ENCODE results near the gene C14orf93. TPM values are rescaled to one million over a fixed set of nuclear protein-coding genes. Genes with fewer than 3 reads are reported as not detected.

C14orf93 gene
- total RNA-seq, 1 experiment from 2014 or later: 8.2 TPM

DNA sequence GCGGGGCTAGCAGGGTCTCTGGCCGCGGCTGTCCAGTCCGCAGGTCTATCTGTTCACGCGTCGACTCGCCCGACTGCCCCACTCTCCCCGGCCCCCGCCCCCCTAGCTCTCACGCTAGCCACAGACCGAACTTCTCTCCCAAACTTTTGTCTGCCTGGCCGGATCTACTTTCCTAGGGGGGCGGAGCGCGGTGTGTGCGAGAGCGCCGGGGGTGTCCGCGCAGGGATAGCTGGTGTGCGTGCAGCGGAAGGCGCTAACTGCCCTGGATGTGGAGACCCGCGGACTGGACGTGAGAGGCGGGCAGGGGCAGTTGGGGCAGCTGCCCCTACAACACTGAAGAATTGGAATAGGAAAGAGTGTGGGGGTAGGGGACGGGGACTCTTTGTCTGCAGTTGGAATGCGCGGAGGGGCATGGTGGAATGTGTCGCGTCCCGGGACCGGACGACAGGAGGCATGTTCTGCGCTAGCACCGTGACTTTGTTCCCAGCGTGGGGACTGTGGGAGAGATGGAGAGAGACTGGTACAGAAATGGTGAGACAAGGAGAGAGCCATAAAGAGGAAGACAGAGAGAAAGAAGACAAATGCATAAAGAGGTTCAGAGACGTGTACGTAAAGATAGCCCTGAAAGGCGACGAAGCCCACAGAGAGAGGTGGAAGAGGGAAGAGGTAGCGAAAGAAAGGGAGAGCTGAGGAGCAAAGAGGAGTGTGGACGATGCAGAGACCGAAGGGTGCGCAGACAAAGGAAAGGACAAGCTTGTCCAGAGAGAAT lies 27.3 kb downstream of the C14orf93 start, which contains the start of gene AJUBA:
AJUBA (minus strand) TSS at position 75 of the 769 bp plus-strand sequence. CDS start 285 bp downstream, outside the sequence.
- in situ Hi-C loops (cut with HindIII; ENCODE audit: low pct_unique_long_range_greater_than_20kb, low sequenced_read_pairs): no loop called here
- peak; percentile 88 for DNase-seq (ENCODE audit: low read depth, low spot score)

DNA sequence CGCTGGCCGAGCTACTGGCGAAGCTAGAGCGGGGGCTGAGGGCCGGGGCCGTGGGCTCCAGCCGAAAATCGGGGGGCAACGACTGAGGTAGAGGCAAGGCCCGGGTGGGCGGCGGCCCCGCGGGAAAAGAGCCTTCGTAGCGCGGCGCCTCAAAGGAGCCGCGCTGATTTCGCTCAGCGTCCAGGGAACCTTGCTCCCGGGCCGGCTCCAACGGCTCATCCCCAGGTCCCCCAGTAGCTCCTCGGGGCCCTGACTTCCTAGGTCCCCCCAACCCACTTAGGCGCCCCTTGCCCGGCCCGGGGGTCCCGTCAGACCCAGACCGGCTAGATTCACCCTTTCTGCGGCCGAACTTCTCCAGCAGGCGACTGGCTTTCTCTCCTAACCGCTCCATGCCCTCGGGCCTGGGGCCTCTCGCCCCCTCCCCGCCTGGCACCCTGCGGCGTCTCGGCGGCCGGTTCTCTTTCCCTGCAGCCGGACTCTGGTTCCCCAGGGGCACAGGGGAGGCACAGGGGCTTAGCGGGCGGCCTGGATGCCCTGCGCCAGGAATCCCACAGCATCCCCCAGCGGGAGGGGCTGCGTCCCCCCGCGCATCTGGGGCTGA lies 28.0 kb downstream of the C14orf93 start:
- in situ Hi-C loops (cut with HindIII; ENCODE audit: low pct_unique_long_range_greater_than_20kb, low sequenced_read_pairs): no loop called here

DNA sequence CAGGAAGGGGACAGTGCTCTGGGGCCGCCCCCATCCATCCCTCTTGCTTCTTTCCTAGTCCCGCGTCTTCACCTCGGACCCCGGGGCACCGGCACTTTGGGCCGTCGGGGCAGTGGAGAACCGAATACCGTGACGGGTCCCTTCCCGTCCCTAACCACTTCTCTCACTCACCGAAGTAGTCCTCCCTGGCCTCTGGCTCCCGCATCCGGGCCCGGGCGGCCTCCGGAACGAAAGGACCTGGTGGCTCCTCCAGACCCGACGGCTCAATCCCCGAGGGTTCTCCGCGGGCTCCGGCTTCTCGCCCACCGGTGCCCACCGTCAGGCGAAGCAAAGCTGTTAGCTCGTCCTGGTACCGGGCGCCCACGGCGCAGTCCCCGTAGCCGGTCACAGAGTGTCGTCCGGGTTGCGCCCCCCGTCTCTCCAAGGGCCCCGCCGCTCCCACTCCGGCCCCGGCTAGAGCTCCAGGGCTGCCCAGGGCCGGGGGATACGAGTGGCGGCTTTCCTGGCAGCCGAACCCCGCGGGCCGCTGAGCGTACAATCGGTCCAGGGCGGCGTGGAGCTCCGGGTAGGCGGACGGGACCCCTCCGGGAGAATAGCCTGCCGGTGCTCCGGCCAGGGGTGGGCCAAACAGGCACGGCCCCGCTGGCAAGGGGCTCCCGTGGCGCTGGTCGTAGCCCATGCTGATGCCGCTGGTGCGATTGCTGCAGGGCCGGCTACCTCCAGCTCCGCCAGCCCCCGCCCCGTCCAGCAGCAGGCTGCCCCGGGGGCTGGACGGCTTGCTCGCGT lies 28.7 kb downstream of the C14orf93 start:
- in situ Hi-C loops (cut with HindIII; ENCODE audit: low pct_unique_long_range_greater_than_20kb, low sequenced_read_pairs): no loop called here
- DNase-seq (ENCODE audit: low read depth, low spot score): no peak

More for the DNA sequence above, 28.0 kb downstream of the C14orf93 start:
- DNase-seq (ENCODE audit: low read depth, low spot score): no peak

DNA sequence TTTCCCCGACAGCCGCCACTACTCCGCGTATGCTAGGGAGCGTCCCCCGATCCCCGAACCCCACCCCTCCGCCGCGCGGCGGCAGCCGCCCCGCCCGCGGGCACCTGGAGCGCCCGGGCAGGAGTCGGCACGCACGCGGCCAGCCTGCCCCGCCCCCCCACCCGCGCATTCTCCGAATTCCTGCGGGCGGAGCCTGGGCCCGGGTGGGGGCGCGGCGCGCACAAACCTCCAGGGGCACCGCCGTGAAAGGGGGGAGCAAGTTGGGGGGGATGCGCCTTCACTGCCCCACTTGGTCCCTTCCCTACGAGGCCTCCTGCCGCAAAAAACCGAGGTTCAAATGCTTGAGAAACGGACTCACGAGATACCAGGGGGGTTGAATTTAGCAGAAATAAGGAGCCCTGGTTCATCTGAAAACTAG lies 29.3 kb downstream of the C14orf93 start:
- DNase-seq (ENCODE audit: low read depth, low spot score): no peak
- in situ Hi-C loops (cut with HindIII; ENCODE audit: low pct_unique_long_range_greater_than_20kb, low sequenced_read_pairs): no loop called here

DNA sequence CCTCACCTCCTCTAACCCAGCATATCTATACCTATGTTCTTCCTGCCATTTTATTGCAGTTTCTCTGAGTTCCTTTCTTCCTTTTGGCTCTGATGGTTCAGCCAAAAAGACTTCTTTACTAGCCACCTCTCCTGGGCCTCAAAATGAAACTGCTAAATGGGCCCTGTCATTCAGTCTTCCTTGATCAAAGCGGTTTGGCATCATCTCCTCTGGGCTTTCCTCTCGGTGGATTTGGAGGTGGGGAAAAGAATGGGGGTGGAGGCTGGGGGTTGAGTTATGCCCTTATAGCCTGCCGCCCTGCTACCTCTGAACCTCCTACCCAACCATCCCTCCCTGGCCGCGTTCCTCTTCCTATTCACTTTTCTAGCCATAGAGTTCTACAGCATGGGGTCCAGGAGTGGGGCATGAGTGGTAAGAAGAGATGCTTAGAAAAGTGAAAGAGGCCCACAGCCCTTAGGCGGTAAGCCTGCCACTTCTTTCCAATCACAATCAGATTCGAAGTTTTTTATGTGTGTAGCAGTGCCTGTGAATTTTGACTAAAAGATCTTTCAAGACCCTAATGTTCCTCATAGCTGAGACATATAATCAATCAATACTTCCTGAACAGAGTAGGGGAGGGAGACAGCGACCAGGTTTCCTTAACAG lies 30.1 kb downstream of the C14orf93 start:
- DNase-seq (ENCODE audit: low read depth, low spot score): no peak
- in situ Hi-C loops (cut with HindIII; ENCODE audit: low pct_unique_long_range_greater_than_20kb, low sequenced_read_pairs): no loop called here

DNA sequence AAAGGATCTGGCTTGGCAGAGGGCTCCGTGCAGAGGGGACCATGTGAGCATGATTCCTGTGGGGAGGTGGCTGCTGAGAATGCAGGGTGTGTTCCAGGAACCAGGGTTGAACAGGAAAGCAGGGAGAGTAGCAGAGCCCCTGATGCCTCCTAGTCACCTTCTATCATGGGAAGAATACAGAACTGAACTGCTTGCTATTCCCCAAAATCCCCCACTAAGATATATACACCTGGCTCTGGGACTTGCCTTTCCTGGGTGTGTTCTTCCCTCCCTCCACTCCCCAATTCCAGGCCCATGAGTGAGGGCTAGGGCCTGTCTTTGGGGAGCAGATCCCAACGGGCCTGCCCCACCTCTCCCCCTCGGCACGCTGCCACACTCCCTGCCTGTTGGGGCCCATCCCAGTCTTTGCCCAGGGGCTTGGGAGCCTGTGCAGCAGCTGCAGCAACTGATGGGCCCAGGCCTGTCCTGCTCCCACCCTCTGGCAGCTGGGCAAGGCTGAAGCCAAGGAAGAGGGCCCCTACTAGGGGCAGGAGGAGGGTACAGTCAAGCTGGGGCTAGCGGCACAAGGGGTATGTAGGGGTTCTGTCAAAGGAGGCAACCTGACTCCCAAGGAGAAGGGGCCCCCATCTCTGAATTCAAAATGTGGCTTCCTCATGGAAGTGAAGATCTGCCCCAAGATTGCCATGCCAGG lies 30.8 kb downstream of the C14orf93 start:
- in situ Hi-C loops (cut with HindIII; ENCODE audit: low pct_unique_long_range_greater_than_20kb, low sequenced_read_pairs): no loop called here
- DNase-seq (ENCODE audit: low read depth, low spot score): no peak

DNA sequence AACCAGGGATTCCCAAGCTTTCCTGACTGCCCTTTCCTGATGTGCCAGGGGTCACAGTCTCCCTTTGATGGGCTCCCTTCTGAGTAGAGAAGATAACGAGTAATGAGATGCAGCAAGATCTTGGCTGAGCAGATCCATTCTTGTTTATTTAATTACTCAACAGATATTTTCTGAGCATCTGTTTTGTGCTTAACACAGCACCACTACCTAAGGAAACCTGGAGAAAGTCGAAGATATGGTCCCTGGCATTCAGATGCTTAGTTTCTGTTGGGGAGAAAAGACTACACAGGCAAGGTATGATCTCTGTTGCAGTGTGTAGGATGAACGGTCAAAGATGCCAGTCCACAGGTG lies 31.5 kb downstream of the C14orf93 start:
- no peak for DNase-seq (ENCODE audit: low read depth, low spot score)
- in situ Hi-C loops (cut with HindIII; ENCODE audit: low pct_unique_long_range_greater_than_20kb, low sequenced_read_pairs): no loop called here

DNA sequence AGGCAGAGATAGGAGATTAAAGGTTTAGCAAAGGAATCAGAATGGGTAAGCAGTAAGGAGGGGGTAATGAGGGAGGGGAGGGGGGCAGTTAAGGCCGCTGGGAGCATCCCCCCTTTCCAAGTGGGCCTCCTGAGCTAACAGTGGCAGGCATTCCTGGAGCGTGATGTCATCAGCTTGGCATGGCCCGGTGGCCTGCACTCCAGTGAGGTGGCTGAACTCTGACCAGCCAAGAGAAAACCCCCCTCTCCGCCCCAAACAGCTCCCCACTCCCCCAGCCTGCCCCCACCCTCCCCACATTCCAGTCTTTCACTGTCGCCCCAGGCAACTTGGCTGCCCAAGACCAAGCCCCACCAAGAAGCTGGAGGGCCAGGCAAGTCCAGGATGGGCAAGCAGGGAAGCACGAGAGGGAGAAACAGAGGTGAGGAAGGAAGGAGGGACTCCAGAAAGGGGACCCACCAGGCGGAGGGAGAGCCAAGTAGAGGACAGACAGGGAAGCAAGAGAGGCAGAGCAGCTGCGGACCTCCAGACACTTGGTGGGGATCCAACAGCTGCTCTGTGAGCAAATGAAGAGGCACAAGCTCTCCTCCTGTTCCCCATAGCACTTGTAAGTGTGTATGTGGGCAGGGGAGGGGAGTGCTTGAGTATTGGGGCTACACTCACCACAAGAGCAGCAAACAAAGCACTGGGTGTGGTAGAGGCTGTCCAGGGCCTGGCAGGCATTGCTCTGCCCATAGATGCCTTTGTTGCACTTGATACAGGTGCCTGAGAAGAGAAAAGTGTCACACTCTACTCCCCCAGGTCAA lies 32.1 kb downstream of the C14orf93 start:
- in situ Hi-C loops (cut with HindIII; ENCODE audit: low pct_unique_long_range_greater_than_20kb, low sequenced_read_pairs): no loop called here
- DNase-seq (ENCODE audit: low read depth, low spot score): no peak

DNA sequence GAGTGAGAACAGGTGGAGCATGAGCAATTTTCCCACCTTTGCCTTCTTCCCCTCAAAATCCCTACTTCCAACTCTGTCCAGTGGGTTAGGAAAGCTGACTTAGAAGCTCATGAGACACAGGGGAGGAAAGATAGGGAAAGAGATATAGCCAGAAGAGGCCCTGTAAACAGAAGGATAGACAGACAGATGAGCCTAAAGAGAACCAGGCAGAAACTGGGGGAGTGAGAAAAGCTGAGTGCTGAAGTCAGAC lies 32.6 kb downstream of the C14orf93 start:
- in situ Hi-C loops (cut with HindIII; ENCODE audit: low pct_unique_long_range_greater_than_20kb, low sequenced_read_pairs): no loop called here
- DNase-seq (ENCODE audit: low read depth, low spot score): no peak

DNA sequence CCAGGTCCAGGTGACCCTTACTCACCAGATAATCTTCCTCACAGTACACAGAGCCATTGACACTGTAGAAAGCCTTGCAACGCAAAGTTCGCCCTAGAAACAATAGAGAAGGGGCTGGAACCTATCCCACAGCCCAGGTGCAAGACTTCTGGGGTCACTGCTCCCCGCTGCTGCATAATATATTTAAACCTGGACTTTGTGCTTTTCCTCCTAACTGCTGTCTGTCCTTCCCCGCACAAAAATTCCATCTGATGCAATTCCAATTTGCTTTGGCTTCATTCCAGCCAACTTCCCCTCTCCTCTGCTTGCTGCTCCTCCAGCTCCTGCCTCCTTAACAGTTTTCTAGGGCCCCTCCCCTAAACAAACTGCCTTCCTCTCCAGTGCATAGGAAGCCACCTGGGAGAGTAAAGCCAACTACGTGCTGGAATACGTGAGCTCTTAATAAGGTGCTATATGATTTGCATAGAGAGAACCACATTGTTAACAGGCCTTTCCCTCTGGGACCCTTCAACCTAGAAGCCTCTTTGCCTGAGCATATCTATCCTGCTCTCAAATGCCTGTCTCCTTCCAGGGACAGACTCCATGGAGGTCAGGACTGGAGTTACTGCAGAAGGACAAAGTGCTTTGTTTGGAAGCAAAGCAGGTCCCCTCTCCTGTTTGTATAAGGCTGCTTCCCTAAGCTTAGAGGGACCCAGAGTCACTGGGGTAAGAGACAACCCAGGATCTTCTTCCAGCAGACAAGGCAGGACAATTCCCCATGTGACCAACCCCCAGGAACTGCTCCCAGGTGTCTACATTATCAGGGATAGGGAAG lies 33.1 kb downstream of the C14orf93 start:
- DNase-seq (ENCODE audit: low read depth, low spot score): no peak
- in situ Hi-C loops (cut with HindIII; ENCODE audit: low pct_unique_long_range_greater_than_20kb, low sequenced_read_pairs): no loop called here

DNA sequence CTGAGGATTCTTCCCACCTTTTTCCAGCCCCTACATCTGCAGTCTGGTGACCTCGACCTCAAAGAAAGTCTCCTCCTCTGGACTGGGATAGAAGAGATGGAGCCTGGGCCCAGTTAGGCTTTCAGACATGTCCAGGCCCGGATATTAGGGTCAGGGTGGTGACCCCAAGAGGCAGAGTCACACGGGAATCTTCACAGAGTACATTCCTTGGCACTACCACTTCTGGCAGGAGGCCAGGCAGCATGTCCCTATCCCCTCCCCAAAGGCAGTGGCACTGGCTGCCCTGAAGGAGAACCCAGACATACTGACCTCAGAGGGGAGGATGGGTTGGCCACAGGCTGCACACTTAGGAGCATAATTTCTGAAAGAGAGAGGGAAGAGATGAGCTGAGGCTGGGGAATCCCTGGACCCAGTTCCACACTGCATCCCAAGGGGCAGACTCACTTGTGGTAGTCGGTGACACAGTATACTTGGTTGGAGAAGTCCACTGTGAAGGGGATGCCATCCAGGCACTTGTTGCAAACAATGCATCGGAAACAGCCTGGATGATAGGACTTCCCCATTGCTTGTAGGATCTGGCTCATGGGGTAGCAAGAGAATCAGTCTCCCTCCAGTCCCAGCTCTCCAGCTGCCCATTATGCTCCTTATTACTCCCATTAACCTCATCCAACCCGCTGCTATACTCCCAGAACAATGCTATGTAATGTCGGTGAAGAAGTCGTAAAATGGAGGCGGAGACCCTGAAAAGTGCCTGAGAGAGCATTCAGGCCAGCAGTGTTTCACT lies 35.2 kb downstream of the C14orf93 start:
- in situ Hi-C loops (cut with HindIII; ENCODE audit: low pct_unique_long_range_greater_than_20kb, low sequenced_read_pairs): no loop called here
- DNase-seq (ENCODE audit: low read depth, low spot score): no peak

DNA sequence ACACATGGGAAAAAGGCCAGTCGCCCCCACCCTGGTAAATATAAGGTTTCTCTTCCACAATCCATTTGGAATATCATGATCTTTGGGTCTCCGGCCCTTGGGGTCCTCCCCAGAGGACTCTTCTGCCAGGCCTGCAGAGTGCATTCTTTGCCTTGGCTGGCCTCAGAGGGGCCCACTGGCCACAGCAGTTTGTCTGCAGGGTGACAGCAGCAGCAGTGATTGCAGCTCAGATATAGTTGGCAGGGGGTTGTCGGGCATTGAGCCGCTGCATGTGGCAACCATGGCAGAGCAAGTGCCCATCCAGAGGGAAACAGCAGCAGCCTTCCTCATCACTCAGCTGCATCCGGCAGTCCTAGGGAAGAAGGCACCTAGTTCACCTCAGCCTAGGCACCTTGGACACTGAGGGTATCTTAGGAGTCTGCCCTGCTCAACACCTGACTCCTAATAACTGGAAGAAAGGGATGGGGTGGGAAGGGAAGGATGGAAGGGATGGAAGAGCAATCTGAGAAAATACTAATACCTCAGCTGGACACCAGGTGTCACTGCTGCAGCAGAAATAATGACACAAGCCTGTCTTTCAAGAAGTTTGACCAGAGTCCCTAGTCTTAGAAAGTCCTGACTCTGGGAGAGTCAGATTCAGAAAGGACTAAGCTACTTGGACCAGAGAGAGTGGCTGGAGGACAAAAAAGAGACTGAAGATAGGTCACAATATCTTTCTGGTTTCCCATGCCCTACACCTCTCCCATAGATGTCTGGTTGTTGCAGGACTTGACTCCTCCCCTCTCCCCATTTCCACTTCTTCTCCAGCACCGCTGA lies 36.5 kb downstream of the C14orf93 start:
- in situ Hi-C loops (cut with HindIII; ENCODE audit: low pct_unique_long_range_greater_than_20kb, low sequenced_read_pairs): no loop called here

DNA sequence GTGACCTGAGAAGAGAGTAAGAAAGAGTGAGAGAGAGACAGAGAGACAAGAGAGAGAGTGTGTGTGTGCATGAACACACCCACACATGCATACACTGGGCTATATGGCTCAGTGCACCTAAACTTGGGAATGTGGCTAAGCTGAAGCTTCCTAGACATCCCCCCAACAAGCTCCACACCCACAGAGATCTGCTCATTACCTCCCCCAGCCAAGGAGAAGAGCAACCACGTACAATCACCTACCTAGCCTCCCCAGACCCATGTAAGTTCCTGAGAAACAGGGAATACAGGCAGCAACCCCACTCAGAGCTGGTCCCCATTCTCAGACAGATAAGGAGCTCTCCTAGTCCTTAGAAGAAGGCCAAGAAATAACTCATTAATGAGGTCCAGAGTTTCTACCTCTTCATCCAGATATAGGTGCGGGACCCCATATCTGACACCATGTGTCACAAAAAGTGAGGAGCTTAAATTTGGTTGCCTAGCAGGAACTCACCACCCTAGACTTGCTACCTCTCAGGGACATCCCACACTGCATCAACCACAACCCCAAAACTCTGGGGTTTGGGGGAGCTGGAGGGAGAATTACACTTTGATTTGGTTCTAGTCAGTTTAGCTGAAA lies 37.5 kb downstream of the C14orf93 start:
- in situ Hi-C loops (cut with HindIII; ENCODE audit: low pct_unique_long_range_greater_than_20kb, low sequenced_read_pairs): no loop called here
- DNase-seq (ENCODE audit: low read depth, low spot score): no peak

More for the DNA sequence above, 36.5 kb downstream of the C14orf93 start:
- DNase-seq (ENCODE audit: low read depth, low spot score): peak; percentile 64

DNA sequence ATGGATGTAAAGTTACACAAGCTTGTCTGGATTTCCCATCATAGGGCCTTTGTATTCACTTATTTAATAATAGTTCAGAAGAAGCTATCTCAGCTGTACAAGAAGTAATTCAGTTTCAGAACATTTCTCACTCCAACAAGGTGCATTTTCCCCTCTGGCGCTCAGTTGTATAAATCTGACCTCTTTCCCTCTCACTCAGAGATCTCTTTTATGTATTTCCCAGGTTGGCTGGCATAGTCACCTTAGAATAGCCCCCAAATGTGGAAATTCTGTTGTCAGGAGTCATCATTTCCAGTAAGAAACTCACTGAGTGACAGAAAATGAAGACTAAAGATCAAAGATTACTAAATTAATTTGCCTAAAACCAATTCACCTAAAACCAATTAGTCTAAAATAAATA lies 38.8 kb downstream of the C14orf93 start:
- in situ Hi-C loops (cut with HindIII; ENCODE audit: low pct_unique_long_range_greater_than_20kb, low sequenced_read_pairs): no loop called here

More for the DNA sequence above, 38.8 kb downstream of the C14orf93 start:
- DNase-seq (ENCODE audit: low read depth, low spot score): no peak
